Left forelimb (tissue), 1 donor: ENCODE results near the gene PDPK1.
A peak's percentile ranks its signal among the peaks of the same experiment; 100 is the strongest.

Experiments used
- DNase-seq: peaks from one replicate; pipeline ENCODE4 v3.0.0-alpha.2; 2018; ENCODE audit warnings: low spot score

Gene PDPK1

GRCh38 chr16:2507052-2507659 lies 30.7 kb upstream of the PDPK1 start:
- DNase-seq = no peak

DNA sequence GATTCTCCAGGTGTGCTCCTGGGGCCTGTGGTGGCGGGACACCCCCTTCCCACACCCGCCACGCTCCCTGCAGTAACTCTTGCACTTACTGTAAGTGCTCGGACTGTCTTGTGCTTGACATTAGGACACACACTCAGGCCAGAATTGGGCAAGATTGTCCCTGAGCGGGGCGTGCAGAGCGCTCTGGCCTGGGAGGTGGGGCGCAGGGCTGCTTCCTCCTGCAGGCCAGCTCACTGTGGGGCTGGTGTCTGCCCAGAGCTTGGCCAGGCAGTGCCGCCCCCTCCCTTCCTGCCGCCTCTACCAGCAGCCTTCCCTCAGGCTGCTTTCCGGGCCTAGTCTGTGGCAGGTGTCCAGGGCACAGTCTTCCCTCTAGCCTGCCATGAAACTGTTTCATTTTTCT lies 30.2 kb upstream of the PDPK1 start:
- no peak for DNase-seq

- no peak for DNase-seq
Measured at GRCh38 chr16:2508722-2509400, 29.0 kb upstream of the PDPK1 start.

- no peak for DNase-seq
Measured at GRCh38 chr16:2511128-2511800, 26.6 kb upstream of the PDPK1 start.

GRCh38 chr16:2511996-2512734 lies 25.7 kb upstream of the PDPK1 start:
- no peak for DNase-seq

DNA sequence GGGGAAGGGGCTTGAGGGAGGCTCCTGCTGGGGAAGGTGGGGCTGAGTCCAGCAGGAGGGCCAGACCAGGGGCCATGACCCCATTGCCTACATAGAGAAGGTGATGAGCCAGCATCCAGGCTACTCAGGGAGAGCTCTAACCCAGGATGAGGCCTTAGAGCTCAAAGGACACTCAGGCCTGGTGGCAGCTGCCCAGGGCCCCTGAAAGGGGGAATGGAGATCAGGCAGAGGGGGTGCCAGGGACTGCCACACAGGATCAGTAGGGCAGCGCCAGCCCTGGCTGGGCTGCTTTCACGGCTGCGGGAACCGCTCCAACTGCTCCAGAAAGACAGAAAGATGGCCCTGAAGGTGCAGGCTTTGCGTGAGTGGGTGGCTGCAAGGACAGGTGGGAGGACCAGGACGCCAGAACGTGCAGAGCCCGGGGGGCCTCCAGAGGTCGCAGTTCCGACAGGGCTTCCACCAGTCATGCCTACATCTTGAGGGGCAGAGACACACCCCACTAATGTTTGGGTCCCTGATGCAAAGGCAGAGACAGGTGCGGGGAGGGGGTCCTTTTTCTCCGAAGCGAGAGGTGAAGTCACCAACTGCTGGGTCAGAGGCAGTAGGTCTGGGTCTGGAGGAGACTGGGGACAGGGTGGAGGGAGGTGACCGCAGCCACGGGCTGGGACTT lies 25.0 kb upstream of the PDPK1 start:
- no peak for DNase-seq

DNA sequence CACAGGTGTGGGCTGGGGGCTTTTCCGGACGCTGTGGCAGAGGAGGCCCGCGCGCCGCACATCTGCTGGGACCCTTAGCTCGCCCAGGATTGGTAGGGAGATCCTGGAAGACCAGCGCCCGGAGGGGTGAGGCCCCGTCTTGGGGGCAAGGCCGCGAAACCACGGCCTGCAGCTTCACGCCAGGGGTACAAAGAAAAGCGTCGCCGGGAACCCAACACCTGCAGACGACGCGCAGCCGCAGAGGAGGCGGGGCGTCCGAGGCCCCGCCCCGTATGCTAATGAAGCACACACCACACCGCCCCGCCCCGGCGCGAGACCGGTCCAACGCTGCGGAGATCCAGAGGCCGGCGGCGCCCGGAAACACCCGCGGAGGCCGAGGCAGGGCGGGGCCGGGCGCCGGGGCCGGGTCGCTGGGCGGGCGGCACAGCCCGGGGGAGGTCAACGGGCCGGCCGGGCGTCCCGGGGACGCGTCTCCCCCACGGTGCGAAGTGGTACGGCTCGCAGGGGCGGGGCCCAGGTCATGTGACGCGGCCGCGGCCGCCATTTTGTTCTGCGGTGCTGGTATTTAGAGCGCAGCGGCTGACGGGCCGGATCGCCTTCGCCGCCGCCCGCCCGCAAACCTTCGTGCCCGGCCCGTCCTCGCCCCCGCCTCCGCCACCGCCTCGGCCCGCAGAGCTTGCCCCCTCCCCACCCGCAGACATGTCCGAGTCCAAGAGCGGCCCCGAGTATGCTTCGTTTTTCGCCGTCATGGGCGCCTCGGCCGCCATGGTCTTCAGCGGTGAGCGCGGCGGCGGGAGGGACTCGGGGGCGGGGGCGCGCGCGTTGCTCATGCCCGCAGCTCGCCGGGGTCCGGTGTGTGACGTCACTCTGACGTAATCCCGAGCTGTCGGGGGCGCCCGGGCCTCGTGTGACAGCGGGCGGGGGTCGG lies 24.2 kb upstream of the PDPK1 start, which contains the start of gene ATP6V0C:
ATP6V0C (plus strand) TSS at position 548 of the 928 bp plus-strand sequence; CDS start at position 700, 152 bp downstream.
- peak; percentile 95 for DNase-seq

- DNase-seq = no peak
Measured at GRCh38 chr16:2514333-2515179, 23.3 kb upstream of the PDPK1 start.

DNA sequence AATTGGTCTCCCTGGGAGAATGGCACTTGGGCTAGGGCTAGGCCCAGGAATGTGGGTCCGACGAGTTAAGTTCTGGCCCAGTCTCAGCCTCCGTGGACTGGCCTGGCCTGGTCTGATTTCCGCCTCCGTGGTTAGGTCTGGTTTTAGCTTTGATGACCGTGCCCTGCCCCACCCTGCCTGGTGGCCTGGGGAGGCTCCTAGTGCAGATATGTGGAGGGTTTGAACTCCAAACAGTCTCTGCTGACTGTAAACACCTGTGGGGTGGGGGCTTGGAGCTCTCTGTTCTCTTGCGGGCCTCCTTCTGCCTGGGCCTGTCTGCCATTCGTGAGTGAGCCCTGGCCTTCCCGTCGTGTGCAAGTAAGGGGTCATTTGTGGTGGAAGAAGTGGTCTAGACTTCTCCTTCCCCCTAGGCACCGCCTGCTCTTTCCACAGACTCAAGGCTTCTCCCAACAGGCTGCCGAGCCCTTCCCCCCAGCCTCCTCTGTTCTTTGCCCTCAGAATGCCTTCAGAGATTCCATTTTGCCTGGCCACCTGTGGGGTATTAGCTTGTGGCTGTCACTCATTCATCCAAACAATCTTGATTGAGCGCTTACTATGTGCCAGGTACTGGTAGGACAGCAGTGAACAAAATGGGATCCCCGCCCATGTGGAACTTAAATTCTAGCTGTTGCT lies 22.5 kb upstream of the PDPK1 start:
- no peak for DNase-seq

GRCh38 chr16:2516391-2517240 lies 21.2 kb upstream of the PDPK1 start:
- no peak for DNase-seq

DNA sequence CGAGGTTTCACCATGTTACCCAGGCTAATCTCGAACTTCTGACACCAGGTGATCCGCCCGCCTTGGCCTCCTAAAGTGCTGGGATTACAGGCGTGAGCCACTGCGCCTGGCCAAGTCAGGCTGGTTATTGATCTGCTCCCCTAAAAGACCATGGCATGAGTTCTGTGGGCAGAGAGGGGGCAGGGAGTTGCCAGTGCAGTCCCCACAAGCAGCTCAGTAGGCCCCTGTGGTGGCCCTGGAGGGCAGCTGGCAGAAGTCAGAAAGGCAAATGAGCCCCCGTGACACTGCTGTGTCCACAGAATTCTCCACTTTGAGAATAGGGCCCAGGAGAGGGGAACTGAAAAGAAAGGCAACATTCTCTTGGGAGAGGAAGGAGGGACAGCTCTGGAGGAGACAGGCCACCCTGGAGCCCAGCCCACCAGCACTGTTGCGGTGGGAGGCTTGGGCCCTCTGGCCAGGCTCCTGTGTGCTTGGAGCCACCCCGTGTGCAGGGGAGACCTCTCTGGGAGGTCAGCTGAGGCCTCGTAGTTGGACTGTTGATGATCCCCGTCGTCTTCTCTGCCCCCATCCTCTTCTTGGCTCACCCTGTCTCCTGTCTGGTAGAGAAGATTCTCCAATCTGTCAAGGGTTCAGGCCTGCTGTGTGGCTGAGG lies 19.7 kb upstream of the PDPK1 start:
- DNase-seq = no peak

GRCh38 chr16:2518823-2519710 lies 18.8 kb upstream of the PDPK1 start:
- DNase-seq = no peak

DNA sequence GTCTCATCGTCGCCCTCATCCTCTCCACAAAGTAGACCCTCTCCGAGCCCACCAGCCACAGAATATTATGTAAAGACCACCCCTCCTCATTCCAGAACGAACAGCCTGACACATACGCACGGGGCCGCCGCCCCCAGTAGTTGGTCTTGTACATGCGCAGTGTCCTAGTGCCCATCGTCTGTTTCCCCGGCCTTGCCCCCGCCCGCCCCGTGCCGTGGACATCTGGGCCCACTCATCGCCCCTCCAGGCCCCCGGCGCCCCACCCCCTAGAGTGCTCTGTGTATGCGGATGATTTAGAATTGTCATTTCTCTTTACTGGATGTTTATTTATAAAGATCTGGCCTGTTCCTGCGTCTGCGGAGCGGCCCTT lies 18.1 kb upstream of the PDPK1 start:
- DNase-seq = no peak

DNA sequence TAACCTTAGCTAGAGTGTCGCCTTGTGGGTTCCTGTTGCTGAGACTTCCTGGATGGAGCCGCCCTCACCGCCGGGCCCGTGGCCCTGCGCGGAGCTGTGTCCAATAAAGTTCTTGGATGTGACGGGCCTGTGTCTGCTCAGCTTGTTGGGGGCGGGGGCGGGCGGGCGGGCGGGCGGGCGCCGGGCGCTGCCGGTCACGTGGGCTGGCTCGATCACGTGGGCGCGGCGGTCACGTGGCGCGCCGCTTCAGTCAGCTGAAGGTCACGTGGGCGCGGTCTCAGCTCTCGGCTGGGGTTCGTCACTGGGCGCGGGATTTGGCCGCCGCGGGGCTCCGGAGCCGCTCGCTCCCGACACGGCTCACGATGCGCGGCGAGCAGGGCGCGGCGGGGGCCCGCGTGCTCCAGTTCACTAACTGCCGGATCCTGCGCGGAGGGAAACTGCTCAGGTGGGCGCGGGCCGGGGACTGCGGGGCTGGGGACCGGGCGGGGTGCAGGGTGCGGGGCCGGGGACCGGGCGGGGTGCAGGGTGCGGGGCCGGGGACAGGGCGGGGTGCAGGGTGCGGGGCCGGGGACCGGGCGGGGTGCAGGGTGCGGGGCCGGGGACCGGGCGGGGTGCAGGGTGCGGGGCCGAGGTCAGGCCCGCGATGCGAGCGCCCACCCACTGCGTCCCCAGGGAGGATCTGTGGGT lies 17.6 kb upstream of the PDPK1 start, which contains the start of gene AMDHD2:
AMDHD2 (plus strand) TSS at position 275 of the 687 bp plus-strand sequence; CDS start at position 363, 88 bp downstream.
- peak; percentile 93 for DNase-seq

DNA sequence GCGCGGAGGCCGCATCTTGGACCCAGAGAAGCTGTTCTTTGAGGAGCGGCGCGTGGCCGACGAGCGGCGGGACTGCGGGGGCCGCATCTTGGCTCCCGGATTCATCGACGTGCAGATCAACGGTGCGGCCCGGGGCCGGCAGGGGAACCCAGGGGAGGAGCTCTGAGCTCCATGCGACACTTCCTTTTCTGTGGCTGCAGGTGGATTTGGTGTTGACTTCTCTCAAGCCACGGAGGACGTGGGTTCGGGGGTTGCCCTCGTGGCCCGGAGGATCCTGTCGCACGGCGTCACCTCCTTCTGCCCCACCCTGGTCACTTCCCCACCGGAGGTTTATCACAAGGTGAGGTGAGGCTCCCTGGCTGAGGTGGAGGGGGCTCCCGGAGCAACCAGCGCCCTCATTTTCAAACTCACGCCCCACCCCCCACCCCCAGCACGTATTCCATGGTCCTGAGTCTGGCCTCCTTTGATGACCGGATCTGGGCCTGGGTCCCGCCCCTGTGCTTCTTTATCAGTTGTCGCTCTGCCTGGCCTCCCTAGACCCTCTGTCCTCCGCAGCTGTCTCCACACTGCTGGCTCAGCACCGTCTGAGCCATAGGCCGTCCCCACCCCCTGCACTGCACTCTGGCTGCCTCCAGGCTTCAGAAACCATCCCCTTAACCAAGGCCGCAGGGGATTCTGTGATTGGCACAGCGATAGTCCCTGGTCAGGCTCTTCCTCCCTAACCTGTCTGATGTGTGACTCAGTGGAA lies 16.9 kb upstream of the PDPK1 start:
- DNase-seq = no peak
